ENCODE results near the gene ATAD3A. TPM values are rescaled to one million over a fixed set of nuclear protein-coding genes. Genes with fewer than 3 reads are reported as not detected.

ATAD3A gene
- total RNA-seq, 1 experiment from 2014 or later: 92.7 TPM

- ChIA-PET POLR2A (ENCODE audit: low non-redundant PET) (no interaction called here), CTCF (no interaction called here)
- H3K4me3 ChIP-seq (ENCODE audit: low read depth, low read length, poor library complexity, severe bottlenecking): no peak overlapping the region
- H3K27me3 ChIP-seq (replicated peaks; ENCODE audit: insufficient read depth, low read depth, low read length, poor library complexity): no peaks in the 10 kb centered on the region
- no peak for TF ChIP-seq CTCF (conservative IDR thresholded peaks at IDR 0.05; ENCODE audit: low read depth, low read length)
- TF ChIP-seq EZH2 (IDR thresholded peaks at IDR 0.05; ENCODE audit: borderline replicate concordance, low read depth, low read length, poor library complexity, severe bottlenecking): no peak
- intact Hi-C loops (cut with micrococcal nuclease; ENCODE audit: unreplicated experiment): no loop called here
- DNase-seq (ENCODE audit: low spot score): no peak
- H3K9me3 ChIP-seq (ENCODE audit: low read depth, low read length, poor library complexity, severe bottlenecking): no peaks in the 10 kb centered on the region
- no TSS peak for BruUV-seq (replicated peaks)
- H3K4me1 ChIP-seq (ENCODE audit: insufficient read depth, low read length, poor library complexity, severe bottlenecking): no peaks in the 10 kb centered on the region
- no peak overlapping the region for H3K27ac ChIP-seq (ENCODE audit: low read depth, low read length, poor library complexity, severe bottlenecking)
- H3K36me3 ChIP-seq (ENCODE audit: insufficient read depth, low read length, poor library complexity, severe bottlenecking): peaks cover 50% of the 10 kb centered on the region
These were observed 24.3 kb upstream of the ATAD3A start for GRCh38 chr1:1487701-1488100.

GRCh38 chr1:1489231-1489630 lies 22.7 kb upstream of the ATAD3A start:
- intact Hi-C loops (cut with micrococcal nuclease; ENCODE audit: unreplicated experiment): no loop called here
- TF ChIP-seq CTCF (conservative IDR thresholded peaks at IDR 0.05; ENCODE audit: low read depth, low read length): no peak
- no peak for TF ChIP-seq EZH2 (IDR thresholded peaks at IDR 0.05; ENCODE audit: borderline replicate concordance, low read depth, low read length, poor library complexity, severe bottlenecking)
- Histone ChIP-seq H3K9me3 (ENCODE audit: low read depth, low read length, poor library complexity, severe bottlenecking) (no peaks in the 10 kb centered on the region), H3K27me3 (replicated peaks; ENCODE audit: insufficient read depth, low read depth, low read length, poor library complexity) (no peaks in the 10 kb centered on the region), H3K4me1 (ENCODE audit: insufficient read depth, low read length, poor library complexity, severe bottlenecking) (no peaks in the 10 kb centered on the region), H3K4me3 (ENCODE audit: low read depth, low read length, poor library complexity, severe bottlenecking) (no peak overlapping the region), H3K27ac (ENCODE audit: low read depth, low read length, poor library complexity, severe bottlenecking) (no peak overlapping the region), H3K36me3 (ENCODE audit: insufficient read depth, low read length, poor library complexity, severe bottlenecking) (peaks cover 55% of the 10 kb centered on the region)
- CTCF ChIA-PET: no interaction called here
- no peak for DNase-seq (ENCODE audit: low spot score)
- POLR2A ChIA-PET (ENCODE audit: low non-redundant PET): no interaction called here
- no TSS peak for BruUV-seq (replicated peaks)

GRCh38 chr1:1489861-1490260 lies 22.1 kb upstream of the ATAD3A start:
- no peak for DNase-seq (ENCODE audit: low spot score)
- ChIA-PET CTCF (no interaction called here), POLR2A (ENCODE audit: low non-redundant PET) (no interaction called here)
- TF ChIP-seq EZH2 (IDR thresholded peaks at IDR 0.05; ENCODE audit: borderline replicate concordance, low read depth, low read length, poor library complexity, severe bottlenecking) (no peak), CTCF (conservative IDR thresholded peaks at IDR 0.05; ENCODE audit: low read depth, low read length) (no peak)
- Histone ChIP-seq H3K27ac (ENCODE audit: low read depth, low read length, poor library complexity, severe bottlenecking) (no peak overlapping the region), H3K4me1 (ENCODE audit: insufficient read depth, low read length, poor library complexity, severe bottlenecking) (no peaks in the 10 kb centered on the region), H3K36me3 (ENCODE audit: insufficient read depth, low read length, poor library complexity, severe bottlenecking) (peaks cover 52% of the 10 kb centered on the region), H3K4me3 (ENCODE audit: low read depth, low read length, poor library complexity, severe bottlenecking) (no peak overlapping the region), H3K9me3 (ENCODE audit: low read depth, low read length, poor library complexity, severe bottlenecking) (no peaks in the 10 kb centered on the region), H3K27me3 (replicated peaks; ENCODE audit: insufficient read depth, low read depth, low read length, poor library complexity) (no peaks in the 10 kb centered on the region)
- intact Hi-C loops (cut with micrococcal nuclease; ENCODE audit: unreplicated experiment): no loop called here
- BruUV-seq (replicated peaks): no TSS peak
